Measurements from ENCODE around the gene SLC35B2.

The SLC35B2 gene

GRCh38 chr6:44219053-44219814 is 38.1 kb downstream of the SLC35B2 start (continued):
- TF ChIP-seq ZNF843 (tag by site-specific recombination; IDR thresholded peaks at IDR 0.05): no peak
- no peak for TF ChIP-seq FEZF1 (tag by site-specific recombination; IDR thresholded peaks at IDR 0.05)
- TF ChIP-seq ZIC2 (tag by site-specific recombination; IDR thresholded peaks at IDR 0.05): 0 out of 2 replicates have a peak, but pooled peaks have one; percentile 39
- TF ChIP-seq ZNF837 (tag by site-specific recombination; IDR thresholded peaks at IDR 0.05): no peak
- TF ChIP-seq KLF7 (tag by site-specific recombination; IDR thresholded peaks at IDR 0.05; ENCODE audit: borderline replicate concordance): no peak
- no peak for TF ChIP-seq SP7 (tag by site-specific recombination; IDR thresholded peaks at IDR 0.05)
- TF ChIP-seq ZNF324 (tag by site-specific recombination; IDR thresholded peaks at IDR 0.05): no peak
- no peak for TF ChIP-seq HOXD13 (CRISPR knock-in tag; IDR thresholded peaks at IDR 0.05; ENCODE audit: borderline replicate concordance)
- TF ChIP-seq ZNF514 (tag by site-specific recombination; IDR thresholded peaks at IDR 0.05): no peak
- TF ChIP-seq RBAK (tag by site-specific recombination; IDR thresholded peaks at IDR 0.05): no peak
- no peak for TF ChIP-seq ZNF785 (tag by site-specific recombination; IDR thresholded peaks at IDR 0.05)
- no peak for TF ChIP-seq ZNF157 (tag by site-specific recombination; IDR thresholded peaks at IDR 0.05)
- no peak for TF ChIP-seq ZNF175 (tag by site-specific recombination; IDR thresholded peaks at IDR 0.05)
- TF ChIP-seq ZNF510 (tag by site-specific recombination; IDR thresholded peaks at IDR 0.05; ENCODE audit: insufficient replicate concordance): no peak
- TF ChIP-seq PRDM10 (tag by site-specific recombination; IDR thresholded peaks at IDR 0.05): no peak
- TF ChIP-seq ZNF19 (tag by site-specific recombination; IDR thresholded peaks at IDR 0.05; ENCODE audit: low read depth): no peak
- no peak for TF ChIP-seq INSM2 (tag by site-specific recombination; IDR thresholded peaks at IDR 0.05)
- TF ChIP-seq YY2 (tag by site-specific recombination; IDR thresholded peaks at IDR 0.05): no peak
- no peak for TF ChIP-seq ZNF777 (tag by site-specific recombination; IDR thresholded peaks at IDR 0.05; ENCODE audit: borderline replicate concordance)
- no peak for TF ChIP-seq ZNF561 (tag by site-specific recombination; IDR thresholded peaks at IDR 0.05; ENCODE audit: borderline replicate concordance)
- TF ChIP-seq GLIS2 (tag by site-specific recombination; IDR thresholded peaks at IDR 0.05): peak; percentile 67
- TF ChIP-seq ZNF707 (tag by site-specific recombination; IDR thresholded peaks at IDR 0.05): no peak
- TF ChIP-seq IKZF3 (tag by site-specific recombination; IDR thresholded peaks at IDR 0.05): no peak
- no peak for TF ChIP-seq ZNF473 (tag by site-specific recombination; IDR thresholded peaks at IDR 0.05)
- TF ChIP-seq PATZ1 (tag by site-specific recombination; IDR thresholded peaks at IDR 0.05): peak; percentile 42
- TF ChIP-seq KLF8 (tag by site-specific recombination; IDR thresholded peaks at IDR 0.05): no peak
- no peak for TF ChIP-seq PRDM4 (tag by site-specific recombination; IDR thresholded peaks at IDR 0.05)
- TF ChIP-seq SCRT1 (tag by site-specific recombination; IDR thresholded peaks at IDR 0.05; ENCODE audit: borderline replicate concordance): no peak

Data from HEK293 (cell line).